H4 (cell line): Measurements from ENCODE around the gene GUCY1B1. TPM values are rescaled to one million over a fixed set of nuclear protein-coding genes. Genes with fewer than 3 reads are reported as not detected.

Experiments used
- DNase-seq: peaks from one replicate; pipeline ENCODE4 v3.0.0-alpha.2; 2015; ENCODE audit warnings: low spot score
- total RNA-seq: library from RNA; depleted of rRNA; stranded (reverse); fragments of >200 nt; shearing (Covaris generic); gene quantifications from 2 replicates; pipeline ENCODE4 v1.2.3, GENCODE V29; 2014; rRNA removed

The GUCY1B1 gene
- total RNA-seq, result 10.4 and 13.0 TPM in 2 replicates

- DNase-seq, result peak; percentile 76
Measured at GRCh38 chr4:155758481-155759371, at the start of gene GUCY1B1. GUCY1B1 (plus strand) TSS chr4:155759021; CDS start chr4:155759141, 120 bp downstream.

- no peak for DNase-seq
Measured at GRCh38 chr4:155709918-155710317, 48.9 kb upstream of the GUCY1B1 start.

- no peak for DNase-seq
Measured at GRCh38 chr4:155711556-155711955, 47.3 kb upstream of the GUCY1B1 start.

- no peak for DNase-seq
Measured at GRCh38 chr4:155712846-155713245, 46.0 kb upstream of the GUCY1B1 start.

GRCh38 chr4:155713911-155714310, 44.9 kb upstream of the GUCY1B1 start:
- DNase-seq, result no peak

GRCh38 chr4:155722336-155722735, 36.5 kb upstream of the GUCY1B1 start:
- no peak for DNase-seq

- DNase-seq, result peak; percentile 14
Measured at GRCh38 chr4:155722816-155723499, 35.9 kb upstream of the GUCY1B1 start.

- no peak for DNase-seq
Measured at GRCh38 chr4:155724731-155725130, 34.1 kb upstream of the GUCY1B1 start.

GRCh38 chr4:155734065-155734464, 24.8 kb upstream of the GUCY1B1 start:
- DNase-seq, result no peak

- DNase-seq, result no peak
Measured at GRCh38 chr4:155734951-155735350, 23.9 kb upstream of the GUCY1B1 start.

- DNase-seq, result no peak
Measured at GRCh38 chr4:155735496-155735895, 23.3 kb upstream of the GUCY1B1 start.

GRCh38 chr4:155738548-155738947, 20.3 kb upstream of the GUCY1B1 start:
- DNase-seq, result no peak

GRCh38 chr4:155741546-155741945, 17.3 kb upstream of the GUCY1B1 start:
- DNase-seq, result no peak

- DNase-seq, result no peak
Measured at GRCh38 chr4:155742310-155743015, 16.4 kb upstream of the GUCY1B1 start.

- DNase-seq, result no peak
Measured at GRCh38 chr4:155745984-155746383, 12.8 kb upstream of the GUCY1B1 start.

- no peak for DNase-seq
Measured at GRCh38 chr4:155748039-155748438, 10.8 kb upstream of the GUCY1B1 start.

- DNase-seq, result no peak
Measured at GRCh38 chr4:155749041-155749440, 9.8 kb upstream of the GUCY1B1 start.

- DNase-seq, result no peak
Measured at GRCh38 chr4:155751569-155751968, 7.3 kb upstream of the GUCY1B1 start.

- DNase-seq, result no peak
Measured at GRCh38 chr4:155757745-155758265, 1.0 kb upstream of the GUCY1B1 start.

- no peak for DNase-seq
Measured at GRCh38 chr4:155759372-155760252, 791 bp downstream of the GUCY1B1 start.

- DNase-seq, result no peak
Measured at GRCh38 chr4:155761047-155761446, 2.2 kb downstream of the GUCY1B1 start.
